OCI-LY7 (cell line): ENCODE measurements around the gene TRA2A. TPM values are rescaled to one million over a fixed set of nuclear protein-coding genes. Genes with fewer than 3 reads are reported as not detected.

Experiments
- BruUV-seq: library from RNA; stranded (reverse); fragments of 400-500 nt; replicated peaks from 2 replicates; lab custom pipeline; 2021; lab: Mats Ljungman, UMichigan
- CTCF ChIA-PET: fragments of 300-600 bp; sonication (Branson Sonifier 250); formaldehyde crosslinking; loops from one replicate; lab custom pipeline; 2022; ENCODE audit warnings: antibody characterized with exemption; ENCODE audit not compliant: unreplicated experiment; lab: Charles Lee
- POLR2A ChIA-PET: fragments of 300-600 bp; sonication (Branson Sonifier 250); formaldehyde crosslinking; loops from one replicate; lab custom pipeline; 2022; ENCODE audit warnings: antibody characterized with exemption; lab: Charles Lee
- DNase-seq: peaks from one replicate; pipeline ENCODE4 v3.0.0-alpha.2; 2015; ENCODE audit warnings: low spot score
- H2AFZ ChIP-seq: fragments of 200-600 bp; sonication (generic), shearing (Covaris generic); 2 replicates; pipeline ENCODE4 v1.6.1; 2014; ENCODE audit warnings: mild to moderate bottlenecking, antibody characterized with exemption, low read length, moderate library complexity
- H3K27ac ChIP-seq: fragments of 200-600 bp; sonication (generic); 2 replicates; pipeline ENCODE4 v1.5.1; 2014; ENCODE audit warnings: mixed run types, low read depth, mild to moderate bottlenecking, moderate library complexity, low read length, inconsistent platforms; ENCODE audit not compliant: poor library complexity, severe bottlenecking
- H3K36me3 ChIP-seq: fragments of 200-600 bp; sonication (generic); 2 replicates; pipeline ENCODE4 v1.6.1; 2014; ENCODE audit warnings: mild to moderate bottlenecking, antibody characterized with exemption, low read length, moderate library complexity, mixed read lengths; ENCODE audit not compliant: insufficient read depth
- H3K4me1 ChIP-seq: fragments of 200-600 bp; sonication (generic); 2 replicates; pipeline ENCODE4 v1.5.1; 2014; ENCODE audit warnings: mild to moderate bottlenecking, low read length; ENCODE audit not compliant: insufficient read depth, poor library complexity, severe bottlenecking
- H3K4me2 ChIP-seq: fragments of 200-600 bp; sonication (generic); 2 replicates; pipeline ENCODE4 v1.6.1; 2014; ENCODE audit warnings: mild to moderate bottlenecking, low read length
- H3K4me3 ChIP-seq: fragments of 200-600 bp; sonication (generic); 2 replicates; pipeline ENCODE4 v1.5.1; 2014; ENCODE audit warnings: mild to moderate bottlenecking, low read depth, low read length; ENCODE audit not compliant: poor library complexity, severe bottlenecking
- H3K79me2 ChIP-seq: fragments of 200-600 bp; sonication (generic); 2 replicates; pipeline ENCODE4 v1.6.1; 2016; ENCODE audit warnings: low read depth, mild to moderate bottlenecking, low read length, moderate library complexity, mixed read lengths; ENCODE audit not compliant: insufficient read depth
- H3K9me2 ChIP-seq: fragments of 200-600 bp; sonication (generic); 2 replicates; pipeline ENCODE4 v1.6.1; 2016; ENCODE audit warnings: mild to moderate bottlenecking, low read length, mixed read lengths; ENCODE audit not compliant: insufficient read depth
- H3K9me3 ChIP-seq: fragments of 200-600 bp; sonication (generic); 2 replicates; pipeline ENCODE4 v1.6.1; 2014; ENCODE audit warnings: mild to moderate bottlenecking, mixed run types, low read length, mixed read lengths
- H4K20me1 ChIP-seq: fragments of 200-600 bp; sonication (generic); 2 replicates; pipeline ENCODE4 v1.6.1; 2014; ENCODE audit warnings: mild to moderate bottlenecking, antibody characterized with exemption, low read length, moderate library complexity, mixed read lengths; ENCODE audit not compliant: insufficient read depth
- EZH2phosphoT487 ChIP-seq: fragments of 200-600 bp; sonication (generic); IDR thresholded peaks from 2 replicates; pipeline ENCODE4 v1.6.1; 2018; ENCODE audit warnings: low read depth, borderline replicate concordance, mild to moderate bottlenecking, mixed run types, antibody characterized with exemption, low read length, moderate library complexity, mixed read lengths
- intact Hi-C: fragments of 100-400 bp; cut with micrococcal nuclease; formaldehyde crosslinking; loops from one replicate; pipeline ENCODE4 v1.10.0; 2022; ENCODE audit not compliant: unreplicated experiment
- total RNA-seq, 2 experiments: library from RNA; depleted of rRNA in 1 of 2; stranded (reverse); fragments of >200 nt in 1 of 2; shearing (Covaris generic) in 1 of 2; gene quantifications; 2 replicates each; pipeline ENCODE4 v1.2.3, GENCODE V29; 2014 to 2022
- TF ChIP-seq, protein P1 (sequence below): fragments of 200-600 bp; sonication (generic); conservative IDR thresholded peaks from 2 replicates; pipeline ENCODE4 v1.5.1; 2014; ENCODE audit warnings: mild to moderate bottlenecking, antibody characterized with exemption, low read length, moderate library complexity, mixed read lengths

Gene TRA2A
- total RNA-seq, 2 experiments from 2014 or later: 41.4 to 129 TPM

DNA sequence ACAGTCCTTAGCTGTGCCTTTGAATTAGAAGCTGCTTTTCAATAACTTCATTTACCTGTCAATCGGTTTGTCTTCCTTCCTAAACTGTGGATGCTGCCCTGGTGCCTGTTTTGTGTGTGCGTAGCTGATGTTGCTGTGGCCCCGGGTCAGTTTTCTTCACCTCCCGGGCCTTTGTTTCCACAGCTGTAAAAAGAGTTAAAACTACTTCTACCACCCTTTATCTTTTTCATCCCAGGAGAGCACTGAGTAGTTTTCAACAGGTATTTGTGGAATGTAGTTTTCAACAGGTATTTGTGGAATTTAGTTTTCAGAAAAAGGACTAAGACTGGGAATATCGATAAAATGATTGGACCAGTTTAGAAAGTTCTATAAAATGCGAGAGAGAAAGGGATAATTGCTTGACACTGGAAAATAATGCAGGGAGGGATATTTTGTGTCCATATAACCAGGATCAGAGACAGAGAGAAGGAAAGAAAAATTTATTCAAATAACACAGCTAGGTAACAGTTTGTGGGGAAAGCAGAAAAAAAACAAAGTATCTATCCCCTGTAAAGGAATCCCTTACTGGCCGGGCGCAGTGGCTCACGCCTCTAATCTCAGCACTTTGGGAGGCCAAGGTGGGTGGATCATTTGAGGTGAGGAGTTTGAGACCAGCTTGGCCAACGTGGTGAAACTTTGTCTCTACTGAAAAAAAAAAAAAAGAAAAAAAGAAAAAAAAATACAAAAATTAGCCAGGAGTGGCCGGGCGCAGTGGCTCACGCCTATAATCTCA, 45.6 kb downstream of the TRA2A start:
- no peaks in the 10 kb centered on the region for H3K9me3 ChIP-seq
- no TSS peak for BruUV-seq
- no peak overlapping the region for H2AFZ ChIP-seq
- no peaks in the 10 kb centered on the region for H3K9me2 ChIP-seq
- no peak for TF ChIP-seq EZH2phosphoT487
- TF ChIP-seq, protein P1, sequence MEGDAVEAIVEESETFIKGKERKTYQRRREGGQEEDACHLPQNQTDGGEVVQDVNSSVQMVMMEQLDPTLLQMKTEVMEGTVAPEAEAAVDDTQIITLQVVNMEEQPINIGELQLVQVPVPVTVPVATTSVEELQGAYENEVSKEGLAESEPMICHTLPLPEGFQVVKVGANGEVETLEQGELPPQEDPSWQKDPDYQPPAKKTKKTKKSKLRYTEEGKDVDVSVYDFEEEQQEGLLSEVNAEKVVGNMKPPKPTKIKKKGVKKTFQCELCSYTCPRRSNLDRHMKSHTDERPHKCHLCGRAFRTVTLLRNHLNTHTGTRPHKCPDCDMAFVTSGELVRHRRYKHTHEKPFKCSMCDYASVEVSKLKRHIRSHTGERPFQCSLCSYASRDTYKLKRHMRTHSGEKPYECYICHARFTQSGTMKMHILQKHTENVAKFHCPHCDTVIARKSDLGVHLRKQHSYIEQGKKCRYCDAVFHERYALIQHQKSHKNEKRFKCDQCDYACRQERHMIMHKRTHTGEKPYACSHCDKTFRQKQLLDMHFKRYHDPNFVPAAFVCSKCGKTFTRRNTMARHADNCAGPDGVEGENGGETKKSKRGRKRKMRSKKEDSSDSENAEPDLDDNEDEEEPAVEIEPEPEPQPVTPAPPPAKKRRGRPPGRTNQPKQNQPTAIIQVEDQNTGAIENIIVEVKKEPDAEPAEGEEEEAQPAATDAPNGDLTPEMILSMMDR: no peak
- POLR2A ChIA-PET: interaction anchor here (0.8 to 1.3 kb wide), 2 partner anchors 14 to 37 kb away, joined by 3 read pairs; no protein-coding TSS in a partner anchor
- H3K36me3 ChIP-seq: no peaks in the 10 kb centered on the region
- H3K4me2 ChIP-seq: no peak overlapping the region
- intact Hi-C loops: no loop called here
- H3K4me3 ChIP-seq: no peak overlapping the region
- peaks cover 9% of the 10 kb centered on the region for H3K4me1 ChIP-seq
- DNase-seq: no peak
- H3K27ac ChIP-seq: no peak overlapping the region
- CTCF ChIA-PET: no interaction called here
- no peaks in the 10 kb centered on the region for H4K20me1 ChIP-seq
- H3K79me2 ChIP-seq: peaks cover 4% of the 10 kb centered on the region; the same call in 1 of the 2 replicates

DNA sequence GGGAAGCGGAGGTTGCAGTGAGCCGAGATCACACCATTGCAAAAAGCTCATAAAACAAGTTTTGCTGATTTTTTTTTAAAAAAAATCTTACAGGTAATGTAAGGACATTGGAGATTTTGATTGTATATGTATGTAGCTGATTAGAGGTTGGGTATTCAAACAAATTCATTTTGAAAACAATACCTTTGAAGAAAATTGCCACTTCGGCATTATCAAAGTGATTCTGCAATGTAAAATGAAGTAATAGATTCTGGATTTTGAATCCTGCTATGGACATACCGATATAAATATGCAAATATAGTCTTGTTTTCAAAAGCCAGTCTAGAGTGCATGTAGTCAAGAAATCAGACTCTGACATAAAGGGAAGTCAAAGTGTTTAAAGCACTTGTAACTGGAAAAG, 49.1 kb downstream of the TRA2A start:
- Histone ChIP-seq H3K36me3 (peaks cover 5% of the 10 kb centered on the region; the same call in 1 of the 2 replicates), H3K9me2 (no peaks in the 10 kb centered on the region), H3K9me3 (no peaks in the 10 kb centered on the region), H3K27ac (no peak overlapping the region), H4K20me1 (no peaks in the 10 kb centered on the region), H3K4me2 (no peak overlapping the region), H3K4me3 (no peak overlapping the region), H3K4me1 (peaks cover 12% of the 10 kb centered on the region), H2AFZ (no peak overlapping the region), H3K79me2 (peaks cover 16% of the 10 kb centered on the region; the same call in 1 of the 2 replicates)
- TF ChIP-seq, protein P1: no peak
- no peak for TF ChIP-seq EZH2phosphoT487
- intact Hi-C loops: no loop called here
- ChIA-PET CTCF (interaction anchor here (0.6 kb wide), 1 partner anchor 34 kb away, joined by 3 read pairs; no protein-coding TSS in a partner anchor), POLR2A (interaction anchor here (0.7 to 1.6 kb wide), 4 partner anchors 10 to 54 kb away, joined by 3 to 4 read pairs (median 3); no protein-coding TSS in a partner anchor)
- no peak for DNase-seq
- BruUV-seq: no TSS peak
